ENCODE results near the gene HAUS5.

HAUS5 gene

GRCh38 chr19:35656700-35657099 is 44.2 kb downstream of the HAUS5 start:
- DNase-seq (ENCODE audit: low spot score): no peak
- in situ Hi-C loops (cut with MboI; ENCODE audit: low sequenced_read_pairs, unreplicated experiment): no loop called here

GRCh38 chr19:35657904-35658700 is 45.6 kb downstream of the HAUS5 start:
- no peak for TF ChIP-seq CTCF (IDR thresholded peaks at IDR 0.05; ENCODE audit: borderline replicate concordance, control extremely low read depth, extremely low read depth, insufficient read depth, missing control alignments)
- in situ Hi-C loops (cut with MboI; ENCODE audit: low sequenced_read_pairs, unreplicated experiment): no loop called here
- DNase-seq (ENCODE audit: low spot score): no peak

More at GRCh38 chr19:35656700-35657099, 44.2 kb downstream of the HAUS5 start:
- TF ChIP-seq CTCF (IDR thresholded peaks at IDR 0.05; ENCODE audit: borderline replicate concordance, control extremely low read depth, extremely low read depth, insufficient read depth, missing control alignments): no peak

- no peak for TF ChIP-seq CTCF (IDR thresholded peaks at IDR 0.05; ENCODE audit: borderline replicate concordance, control extremely low read depth, extremely low read depth, insufficient read depth, missing control alignments)
- in situ Hi-C loops (cut with MboI; ENCODE audit: low sequenced_read_pairs, unreplicated experiment): no loop called here
Observed at GRCh38 chr19:35661995-35662340, 49.4 kb downstream of the HAUS5 start.

GRCh38 chr19:35663981-35664380 is 51.4 kb downstream of the HAUS5 start:
- DNase-seq (ENCODE audit: low spot score): no peak
- TF ChIP-seq CTCF (IDR thresholded peaks at IDR 0.05; ENCODE audit: borderline replicate concordance, control extremely low read depth, extremely low read depth, insufficient read depth, missing control alignments): no peak

More at GRCh38 chr19:35661995-35662340, 49.4 kb downstream of the HAUS5 start:
- DNase-seq (ENCODE audit: low spot score): no peak

GRCh38 chr19:35665157-35665556 is 52.6 kb downstream of the HAUS5 start:
- in situ Hi-C loops (cut with MboI; ENCODE audit: low sequenced_read_pairs, unreplicated experiment): no loop called here
- no peak for DNase-seq (ENCODE audit: low spot score)

More at GRCh38 chr19:35663981-35664380, 51.4 kb downstream of the HAUS5 start:
- in situ Hi-C loops (cut with MboI; ENCODE audit: low sequenced_read_pairs, unreplicated experiment): no loop called here

GRCh38 chr19:35665604-35666003 is 53.1 kb downstream of the HAUS5 start:
- TF ChIP-seq CTCF (IDR thresholded peaks at IDR 0.05; ENCODE audit: borderline replicate concordance, control extremely low read depth, extremely low read depth, insufficient read depth, missing control alignments): no peak
- in situ Hi-C loops (cut with MboI; ENCODE audit: low sequenced_read_pairs, unreplicated experiment): no loop called here
- DNase-seq (ENCODE audit: low spot score): no peak

More at GRCh38 chr19:35665157-35665556, 52.6 kb downstream of the HAUS5 start:
- no peak for TF ChIP-seq CTCF (IDR thresholded peaks at IDR 0.05; ENCODE audit: borderline replicate concordance, control extremely low read depth, extremely low read depth, insufficient read depth, missing control alignments)

All from GM13976 (cell line).